Neuron (in vitro differentiated cells): ENCODE data around the gene GRHL1.
"Not testable (repeated sequence)": the region's sequence is repeated elsewhere in the genome, so short reads cannot be mapped to it uniquely, and the experiment has no call there.

ENCODE experiments used
- H2AFZ ChIP-seq: one replicate; pipeline ENCODE4 v1.6.1; 2013; ENCODE audit warnings: low read depth, mild to moderate bottlenecking, inconsistent platforms, low read length, moderate library complexity
- H3K27me3 ChIP-seq: one replicate; pipeline ENCODE4 v1.6.1; 2013; ENCODE audit warnings: low read length; ENCODE audit not compliant: insufficient read depth
- H3K36me3 ChIP-seq: one replicate; pipeline ENCODE4 v1.6.1; 2013; ENCODE audit warnings: low read length; ENCODE audit not compliant: insufficient read depth
- H3K4me1 ChIP-seq: one replicate; pipeline ENCODE4 v1.6.1; 2013; ENCODE audit warnings: low read length; ENCODE audit not compliant: insufficient read depth
- H3K4me3 ChIP-seq: 2 replicates; pipeline ENCODE4 v1.5.1; 2013; ENCODE audit warnings: mild to moderate bottlenecking, low read length, moderate library complexity
- H3K9me3 ChIP-seq: one replicate; pipeline ENCODE4 v1.6.1; 2013; ENCODE audit warnings: low read length

The GRHL1 gene

DNA sequence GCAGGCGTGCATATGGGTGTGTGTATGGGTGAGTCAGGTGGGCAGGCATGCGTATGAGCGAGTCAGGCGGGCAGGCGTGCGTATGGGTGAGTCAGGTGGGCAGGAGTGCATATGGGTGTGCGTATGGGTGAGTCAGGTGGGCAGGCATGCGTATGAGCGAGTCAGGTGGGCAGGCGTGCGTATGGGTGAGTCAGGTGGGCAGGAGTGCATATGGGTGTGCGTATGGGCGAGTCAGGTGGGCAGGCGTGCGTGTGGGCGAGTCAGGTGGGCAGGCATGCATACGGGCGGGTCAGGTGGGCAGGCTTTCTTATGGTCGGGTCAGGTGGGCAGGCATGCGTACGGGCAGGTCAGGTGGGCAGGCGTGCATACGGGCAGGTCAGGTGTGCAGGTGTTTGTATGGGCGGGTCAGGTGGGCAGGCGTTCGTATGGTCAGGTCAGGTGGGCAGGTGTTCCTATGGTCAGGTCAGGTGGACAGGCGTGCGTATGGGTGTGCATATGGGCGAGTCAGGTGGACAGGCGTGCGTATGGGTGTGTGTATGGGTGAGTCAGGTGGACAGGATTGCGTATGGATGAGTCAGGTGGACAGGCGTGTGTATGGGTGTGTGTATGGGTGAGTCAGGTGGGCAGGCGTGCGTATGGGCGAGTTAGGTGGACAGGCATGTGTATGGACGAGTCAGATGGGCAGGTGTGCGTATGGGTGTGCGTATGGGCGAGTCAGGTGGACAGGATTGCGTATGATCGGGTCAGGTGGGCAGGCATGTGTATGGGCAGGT is 63.1 kb downstream of the GRHL1 start:
- Histone ChIP-seq H3K27me3 (peaks cover 6% of the 10 kb centered on the region), H3K36me3 (no peaks in the 10 kb centered on the region), H3K9me3 (peaks cover 2% of the 10 kb centered on the region), H3K4me1 (no peaks in the 10 kb centered on the region), H2AFZ (no peak overlapping the region), H3K4me3 (no peak overlapping the region)

DNA sequence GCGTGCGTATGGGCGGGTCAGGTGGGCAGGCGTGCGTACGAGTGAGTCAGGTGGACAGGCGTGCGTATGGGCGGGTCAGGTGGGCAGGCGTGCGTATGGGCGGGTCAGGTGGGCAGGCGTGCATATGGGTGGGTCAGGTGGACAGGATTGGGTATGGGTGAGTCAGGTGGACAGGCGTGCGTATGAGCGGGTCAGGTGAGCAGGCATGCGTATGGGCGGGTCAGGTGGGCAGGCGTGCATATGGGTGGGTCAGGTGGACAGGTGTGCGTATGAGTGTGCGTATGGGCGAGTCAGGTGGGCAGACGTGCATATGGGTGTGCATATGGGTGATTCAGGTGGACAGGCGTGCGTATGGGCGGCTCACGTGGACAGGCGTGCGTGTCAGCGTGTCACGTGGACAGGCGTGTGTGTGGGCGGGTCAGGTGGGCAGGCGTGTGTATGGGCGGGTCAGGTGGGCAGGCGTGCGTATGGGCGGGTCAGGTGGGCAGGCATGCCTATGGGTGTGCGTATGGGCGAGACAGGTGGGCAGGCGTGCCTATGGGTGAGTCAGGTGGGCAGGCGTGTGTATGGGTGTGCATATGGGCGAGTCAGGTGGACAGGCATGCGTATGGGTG is 64.0 kb downstream of the GRHL1 start:
- not testable (repeated sequence) for H3K4me3 ChIP-seq, H3K27me3 ChIP-seq

DNA sequence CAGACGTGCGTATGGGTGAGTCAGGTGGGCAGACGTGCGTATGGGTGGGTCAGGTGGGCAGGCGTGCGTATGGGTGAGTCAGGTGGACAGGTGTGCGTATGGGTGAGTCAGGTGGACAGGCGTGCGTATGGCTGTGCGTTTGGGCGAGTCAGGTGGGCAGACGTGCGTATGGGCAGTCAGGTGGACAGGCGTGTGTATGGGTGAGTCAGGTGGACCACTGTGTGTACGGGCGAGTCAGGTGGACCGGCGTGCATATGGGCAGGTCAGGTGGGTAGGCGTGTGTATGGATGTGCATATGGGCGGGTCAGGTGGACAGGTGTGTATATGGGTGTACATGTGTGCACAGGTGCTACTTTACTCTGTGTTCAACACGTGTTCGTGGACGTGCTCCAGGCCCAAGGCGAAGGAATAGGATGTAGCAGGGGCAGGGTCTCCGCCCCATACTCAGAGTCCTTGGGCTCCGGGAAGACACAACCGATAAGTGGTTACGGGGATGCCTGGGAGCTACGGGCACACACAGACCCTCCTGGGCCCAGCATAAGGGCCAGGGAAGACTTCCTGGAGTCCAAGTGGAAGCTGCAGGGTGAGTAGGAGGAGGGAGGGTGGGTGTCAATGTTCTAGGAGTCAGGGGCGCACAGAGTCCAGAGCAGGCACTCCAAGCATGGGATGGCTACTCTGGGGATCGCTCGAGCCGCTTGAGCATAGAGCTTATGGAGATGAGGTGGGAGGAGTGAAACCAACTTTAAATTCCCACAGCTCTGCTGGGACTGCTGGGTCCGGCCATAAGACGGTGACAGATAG is 64.7 kb downstream of the GRHL1 start:
- no peak overlapping the region for H3K4me3 ChIP-seq

More for the DNA sequence above, 64.0 kb downstream of the GRHL1 start:
- H2AFZ ChIP-seq, H3K9me3 ChIP-seq, H3K4me1 ChIP-seq, H3K36me3 ChIP-seq: not testable (repeated sequence)

DNA sequence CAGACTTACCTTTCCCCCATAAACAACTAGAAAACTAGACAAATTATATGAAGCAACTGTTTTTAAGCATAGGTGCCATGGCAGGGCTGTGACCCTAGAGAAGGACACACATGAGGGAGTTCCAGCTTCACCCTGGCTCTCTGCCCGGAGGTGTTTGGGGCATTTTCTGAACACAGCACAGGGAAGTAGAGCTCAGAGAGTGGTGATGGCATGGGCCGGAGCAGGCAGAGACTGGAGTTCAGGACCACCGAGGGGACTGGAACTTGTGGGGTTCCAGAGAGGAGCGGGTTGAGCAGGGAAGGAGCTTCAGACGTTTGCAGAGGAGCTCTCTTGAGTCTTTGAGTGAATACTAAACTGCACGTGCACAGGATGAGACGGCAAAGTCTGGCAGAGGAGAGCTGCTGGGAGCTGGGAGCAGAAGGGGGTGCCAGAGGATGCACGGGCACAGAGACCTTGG is 65.3 kb downstream of the GRHL1 start:
- Histone ChIP-seq H3K4me3 (no peak overlapping the region), H3K27me3 (peaks cover 6% of the 10 kb centered on the region), H2AFZ (no peak overlapping the region), H3K9me3 (peaks cover 2% of the 10 kb centered on the region), H3K4me1 (no peaks in the 10 kb centered on the region), H3K36me3 (no peaks in the 10 kb centered on the region)

More for the DNA sequence above, 64.7 kb downstream of the GRHL1 start:
- Histone ChIP-seq H2AFZ (no peak overlapping the region), H3K27me3 (peaks cover 6% of the 10 kb centered on the region), H3K9me3 (peaks cover 2% of the 10 kb centered on the region), H3K36me3 (no peaks in the 10 kb centered on the region), H3K4me1 (no peaks in the 10 kb centered on the region)

DNA sequence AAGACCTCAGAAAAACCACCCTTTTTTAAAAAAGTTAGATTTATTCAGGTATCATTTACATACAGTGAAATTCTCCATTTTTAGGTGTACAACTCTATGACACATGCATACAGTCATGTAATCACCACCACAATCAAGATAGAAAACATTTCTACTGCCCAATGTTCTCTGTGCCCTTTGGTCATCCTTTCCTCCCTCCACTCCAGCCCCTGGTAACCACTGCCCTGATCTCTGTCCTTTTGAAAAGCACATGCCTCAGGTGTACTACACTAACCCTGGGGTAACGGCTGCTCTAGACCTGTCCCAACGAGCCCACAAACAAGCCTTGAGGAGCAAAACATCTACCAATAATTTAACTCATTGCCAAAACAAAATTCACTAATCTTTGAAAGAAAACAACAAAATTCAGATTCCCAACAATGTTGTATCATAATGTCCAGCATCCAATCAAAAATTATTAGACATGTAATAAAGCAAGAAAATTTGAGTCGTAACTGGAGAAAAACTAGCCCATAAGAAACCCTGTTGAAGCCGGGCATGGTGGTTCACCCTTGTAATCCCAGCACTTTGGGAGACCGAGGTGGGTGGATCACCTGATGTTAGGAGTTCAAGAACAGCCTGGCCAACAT is 65.9 kb downstream of the GRHL1 start:
- H3K4me1 ChIP-seq = no peaks in the 10 kb centered on the region
- H3K27me3 ChIP-seq = peaks cover 6% of the 10 kb centered on the region
- no peak overlapping the region for H3K4me3 ChIP-seq
- H3K9me3 ChIP-seq = peaks cover 2% of the 10 kb centered on the region
- H3K36me3 ChIP-seq = no peaks in the 10 kb centered on the region
- no peak overlapping the region for H2AFZ ChIP-seq

DNA sequence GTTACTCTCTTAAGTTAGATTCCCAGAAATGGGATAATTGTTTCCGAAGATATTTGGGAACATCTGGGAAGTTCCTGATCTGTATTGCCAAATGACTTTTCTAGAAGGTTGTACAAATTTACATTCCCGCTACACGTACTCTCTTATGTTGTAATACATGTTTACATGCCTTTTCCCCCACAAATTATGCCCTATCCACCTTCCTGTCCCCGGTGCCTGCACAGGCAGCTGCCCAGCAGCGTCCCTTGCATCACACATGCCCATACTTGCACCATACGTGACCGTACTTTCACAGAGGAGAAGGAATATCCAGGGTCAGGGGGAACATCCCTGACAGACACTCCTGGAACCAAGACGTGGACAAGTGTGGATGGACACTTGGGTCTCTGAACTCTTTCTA is 67.7 kb downstream of the GRHL1 start:
- Histone ChIP-seq H3K4me3 (no peak overlapping the region), H3K27me3 (peaks cover 12% of the 10 kb centered on the region)

DNA sequence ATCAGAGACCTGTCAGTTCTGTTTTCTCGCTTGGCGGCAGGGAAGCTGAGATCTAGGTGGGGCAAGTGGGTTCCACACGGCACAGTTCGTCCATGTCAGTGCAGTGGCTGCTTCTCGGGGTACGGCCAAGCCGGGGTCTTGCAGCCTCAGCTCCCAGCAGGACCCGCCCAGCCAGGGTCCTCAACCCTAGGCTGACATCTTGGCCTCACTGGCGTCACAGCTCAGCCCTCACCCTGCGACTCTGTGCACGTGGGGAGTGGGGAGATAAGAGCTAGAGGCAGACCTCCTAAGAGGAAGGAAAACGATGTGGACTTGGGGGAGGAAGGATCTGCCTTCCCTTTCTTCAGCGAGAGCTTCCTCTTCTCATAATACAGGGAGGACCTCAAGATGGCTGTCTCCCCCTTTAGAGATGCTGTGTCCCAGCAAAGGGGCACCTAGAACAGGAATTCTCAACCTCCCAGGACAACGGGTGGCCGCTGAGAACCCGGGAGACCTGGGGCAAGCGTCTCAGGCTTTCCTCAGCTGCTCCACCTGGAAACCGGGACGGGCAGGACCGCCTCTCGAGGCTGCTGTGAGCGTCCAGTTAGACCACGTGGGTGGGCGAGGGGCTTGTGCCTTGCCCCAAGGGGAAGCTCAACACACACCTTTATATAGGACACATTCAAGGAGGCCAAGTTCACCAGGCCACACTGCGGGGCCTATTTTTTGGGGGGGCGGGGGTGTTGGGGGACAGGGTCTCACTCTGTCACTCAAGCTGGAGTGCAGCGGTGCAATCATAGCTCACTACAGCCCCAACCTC is 68.3 kb downstream of the GRHL1 start:
- peaks cover 12% of the 10 kb centered on the region for H3K27me3 ChIP-seq
- no peak overlapping the region for H3K4me3 ChIP-seq
- H2AFZ ChIP-seq = no peak overlapping the region
- peaks cover 2% of the 10 kb centered on the region for H3K9me3 ChIP-seq
- no peaks in the 10 kb centered on the region for H3K36me3 ChIP-seq
- H3K4me1 ChIP-seq = no peaks in the 10 kb centered on the region

More for the DNA sequence above, 67.7 kb downstream of the GRHL1 start:
- Histone ChIP-seq H3K4me1 (no peaks in the 10 kb centered on the region), H2AFZ (no peak overlapping the region), H3K9me3 (peaks cover 2% of the 10 kb centered on the region), H3K36me3 (no peaks in the 10 kb centered on the region)

DNA sequence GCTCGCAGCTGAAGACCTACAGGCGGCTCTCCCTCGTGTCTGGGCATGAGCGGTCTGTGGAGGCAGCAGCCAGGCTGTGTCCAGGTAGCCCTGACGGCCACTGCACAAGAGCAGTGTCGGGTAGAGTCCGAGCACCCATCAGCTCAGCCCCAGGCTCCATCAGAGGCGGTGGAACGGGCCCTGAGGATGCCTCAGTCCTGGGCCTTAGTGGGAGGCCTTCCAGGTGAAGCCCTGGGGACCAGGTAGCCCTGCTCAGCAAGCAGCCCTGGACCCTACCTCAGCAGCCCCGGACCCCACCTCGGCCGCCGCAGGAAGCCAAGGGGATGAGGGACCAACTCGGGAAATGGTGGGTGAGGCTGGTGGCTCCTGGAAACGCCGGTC is 70.5 kb downstream of the GRHL1 start:
- H3K9me3 ChIP-seq = no peaks in the 10 kb centered on the region
- no peaks in the 10 kb centered on the region for H3K36me3 ChIP-seq
- H2AFZ ChIP-seq = no peak overlapping the region
- no peaks in the 10 kb centered on the region for H3K4me1 ChIP-seq
- H3K4me3 ChIP-seq = no peak overlapping the region
- peaks cover 10% of the 10 kb centered on the region for H3K27me3 ChIP-seq

DNA sequence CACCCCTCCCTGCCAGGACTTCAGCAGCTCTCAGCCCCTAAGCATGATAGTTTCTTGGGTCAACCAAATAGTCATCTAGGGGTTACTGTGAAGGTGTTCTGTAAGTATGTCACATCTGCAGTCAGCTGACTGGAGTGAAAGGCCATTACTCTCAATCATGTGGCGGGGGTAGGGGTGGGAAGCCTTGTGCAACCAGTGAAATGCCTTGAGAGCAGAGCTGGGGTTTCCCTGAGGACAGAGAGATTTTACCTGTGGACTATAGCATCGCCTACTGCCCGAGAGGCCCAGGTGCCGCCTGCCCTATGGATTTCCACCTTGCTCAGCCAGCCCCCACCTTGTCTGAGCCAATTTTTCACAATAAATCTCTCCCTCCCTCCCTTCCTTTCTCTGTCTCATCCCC is 71.0 kb downstream of the GRHL1 start:
- H3K4me3 ChIP-seq = no peak overlapping the region
- no peaks in the 10 kb centered on the region for H3K36me3 ChIP-seq
- peaks cover 9% of the 10 kb centered on the region for H3K27me3 ChIP-seq
- H3K4me1 ChIP-seq = no peaks in the 10 kb centered on the region
- no peaks in the 10 kb centered on the region for H3K9me3 ChIP-seq
- H2AFZ ChIP-seq = no peak overlapping the region

DNA sequence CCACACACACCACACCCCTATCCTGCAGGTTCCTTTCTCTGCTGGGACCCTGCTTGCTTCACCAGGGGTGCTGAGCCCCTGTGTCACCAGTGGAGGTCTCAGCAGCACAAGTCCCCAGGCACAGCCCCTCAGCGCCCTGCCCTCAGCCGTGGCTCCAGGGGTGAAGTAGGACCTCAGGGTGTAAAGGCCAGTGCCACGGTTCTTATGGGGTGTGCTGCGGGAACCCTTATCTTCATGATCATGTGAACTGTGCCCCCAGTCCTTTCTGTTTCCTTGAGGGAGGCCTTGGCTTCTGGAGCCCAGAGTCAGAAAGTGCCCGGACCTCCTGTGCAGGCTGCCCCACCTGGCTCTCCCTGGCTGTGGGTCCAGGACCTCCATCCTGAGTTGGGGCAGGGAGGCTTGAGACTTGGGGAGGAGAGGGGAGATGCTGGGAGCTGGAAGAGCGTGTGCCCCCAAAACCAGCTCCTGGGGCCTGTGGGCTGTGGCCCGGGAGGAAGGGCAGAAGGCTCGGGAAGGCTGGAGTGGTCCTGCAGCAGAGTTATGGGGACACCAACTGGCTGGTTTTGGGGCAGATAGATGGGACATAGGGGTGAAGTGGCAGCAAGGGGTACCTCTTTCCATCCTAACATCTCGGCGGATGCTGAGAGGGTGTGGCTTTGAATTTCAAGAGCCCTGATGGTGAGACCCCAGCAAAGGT is 71.6 kb downstream of the GRHL1 start:
- Histone ChIP-seq H2AFZ (no peak overlapping the region), H3K36me3 (no peaks in the 10 kb centered on the region), H3K9me3 (no peaks in the 10 kb centered on the region), H3K27me3 (peaks cover 9% of the 10 kb centered on the region), H3K4me3 (no peak overlapping the region), H3K4me1 (no peaks in the 10 kb centered on the region)

DNA sequence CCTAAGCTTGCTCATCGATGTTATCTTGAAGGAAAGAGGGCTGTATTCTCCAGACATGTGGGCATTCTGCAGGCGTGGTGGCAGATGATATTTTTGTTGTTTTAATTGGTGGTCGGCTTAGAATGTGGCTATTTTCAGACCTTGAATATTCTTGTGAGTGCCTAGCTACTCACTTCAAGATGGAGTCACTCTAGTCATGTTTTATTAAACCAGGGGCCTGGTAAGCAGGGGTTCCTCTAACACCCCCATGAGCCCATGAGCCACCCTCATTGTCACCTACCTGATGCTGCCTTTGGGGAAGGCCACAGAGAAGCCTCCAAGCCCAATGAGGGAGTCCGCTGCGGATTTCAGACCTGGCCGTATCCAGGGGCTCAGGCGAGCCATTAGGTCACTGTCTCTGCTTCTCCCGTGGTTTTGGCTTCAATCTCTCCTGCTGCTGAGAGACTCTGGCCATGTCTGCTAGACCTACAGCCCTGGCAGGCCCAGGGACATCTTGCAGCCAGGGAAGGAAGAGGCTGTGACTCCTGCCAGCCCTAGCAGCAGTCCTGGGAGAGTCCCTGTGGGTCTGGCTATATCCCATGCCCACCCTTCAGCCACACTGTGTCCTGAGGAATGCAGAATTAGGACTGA is 75.6 kb downstream of the GRHL1 start:
- H3K4me1 ChIP-seq = peaks cover 20% of the 10 kb centered on the region
- H3K27me3 ChIP-seq = peaks cover 6% of the 10 kb centered on the region
- H3K36me3 ChIP-seq = no peaks in the 10 kb centered on the region
- no peak overlapping the region for H3K4me3 ChIP-seq
- H3K9me3 ChIP-seq = no peaks in the 10 kb centered on the region
- no peak overlapping the region for H2AFZ ChIP-seq
